Activated CD8-positive, alpha-beta memory T cell treated with anti-CD3 and anti-CD28 coated beads, Interleukin-2, amount 10 ng/mL, durations not matched to agents 7 days and 5 days (primary cell): ENCODE results near the gene CUX1. TPM values are rescaled to one million over a fixed set of nuclear protein-coding genes. Genes with fewer than 3 reads are reported as not detected.

ENCODE experiments used
- ATAC-seq: fragments of 150-1000 bp; cut with Tn5 transposase; one replicate; pipeline ENCODE4 v1.10.0; 2021; ENCODE audit warnings: moderate library complexity
- CTCF ChIA-PET: fragments of 350-600 bp; sonication (Branson Sonifier 250); formaldehyde crosslinking; loops from one replicate; lab custom pipeline; 2021; ENCODE audit warnings: antibody characterized with exemption; lab: Charles Lee
- DNase-seq: peaks from one replicate; pipeline ENCODE4 v3.0.0-alpha.2; 2020
- H3K27ac Mint-ChIP-seq: one replicate; pipeline ENCODE4 v1.8.0; 2021; ENCODE audit warnings: mild to moderate bottlenecking, mixed read lengths
- H3K27me3 Mint-ChIP-seq: one replicate; pipeline ENCODE4 v1.8.0; 2021; ENCODE audit warnings: mixed read lengths
- H3K36me3 Mint-ChIP-seq: one replicate; pipeline ENCODE4 v1.8.0; 2021; ENCODE audit warnings: mild to moderate bottlenecking, mixed read lengths
- H3K4me1 Mint-ChIP-seq: one replicate; pipeline ENCODE4 v1.8.0; 2021; ENCODE audit warnings: mixed read lengths
- H3K4me3 Mint-ChIP-seq: one replicate; pipeline ENCODE4 v1.8.0; 2021; ENCODE audit warnings: mild to moderate bottlenecking, moderate library complexity, mixed read lengths
- H3K9me3 Mint-ChIP-seq: one replicate; pipeline ENCODE4 v1.8.0; 2022; ENCODE audit warnings: low read depth, mixed read lengths
- total RNA-seq, 2 experiments: library from RNA; stranded (reverse); gene quantifications; one replicate each; pipeline ENCODE4 v1.2.3, GENCODE V29; 2021

CUX1 gene
- total RNA-seq, 2 experiments from 2014 or later: 24.0 to 28.7 TPM

DNA sequence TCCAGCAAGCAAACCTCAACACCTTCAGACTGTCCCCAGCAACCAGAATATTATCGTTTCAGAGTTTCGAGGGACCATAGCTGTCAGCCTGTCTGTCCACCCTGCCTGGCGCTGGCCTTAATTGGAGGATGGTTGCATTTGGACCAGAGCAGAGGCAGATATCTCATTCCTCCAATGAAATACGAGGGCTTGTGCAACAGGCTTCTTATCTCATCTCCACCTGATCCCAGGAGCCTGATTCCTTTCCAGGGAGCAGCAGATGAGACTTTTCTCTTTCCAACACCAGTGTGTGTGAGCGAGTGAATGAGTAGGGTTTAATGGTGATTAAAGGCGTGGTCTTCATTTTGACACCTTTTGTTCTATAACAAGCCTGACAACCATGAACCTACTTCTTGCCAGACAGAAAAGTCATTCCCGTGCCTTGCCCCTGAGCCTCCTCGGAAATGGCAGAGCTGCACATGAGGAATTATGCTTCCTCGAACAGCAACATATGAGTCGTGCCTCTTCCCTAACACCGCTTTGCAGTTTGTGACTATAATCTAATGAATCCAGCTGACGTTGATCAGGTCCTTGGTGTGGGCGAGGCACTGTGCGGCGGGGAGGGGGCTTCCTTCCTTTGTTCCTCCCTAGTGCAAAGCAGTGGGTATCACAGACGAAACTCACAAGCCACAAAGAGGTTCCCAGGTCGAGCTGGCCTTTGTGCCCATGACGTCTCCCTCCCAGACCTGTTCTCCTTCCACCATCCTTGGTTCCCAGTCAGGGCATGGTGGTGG, 147.4 kb downstream of the CUX1 start:
- no peaks in the 10 kb centered on the region for H3K4me1 Mint-ChIP-seq
- no peaks in the 10 kb centered on the region for H3K36me3 Mint-ChIP-seq
- H3K4me3 Mint-ChIP-seq: no peak overlapping the region
- H3K27ac Mint-ChIP-seq: no peak overlapping the region
- ATAC-seq (no peak), DNase-seq (no peak)
- H3K27me3 Mint-ChIP-seq: no peaks in the 10 kb centered on the region
- H3K9me3 Mint-ChIP-seq: no peaks in the 10 kb centered on the region
- CTCF ChIA-PET: no interaction called here

- ATAC-seq: no peak
Observed at GRCh38 chr7:101968720-101969466, 151.5 kb downstream of the CUX1 start.

GRCh38 chr7:101969997-101970585, 152.7 kb downstream of the CUX1 start:
- Mint-ChIP-seq H3K4me1 (no peaks in the 10 kb centered on the region), H3K36me3 (no peaks in the 10 kb centered on the region), H3K27me3 (no peaks in the 10 kb centered on the region), H3K4me3 (no peak overlapping the region), H3K27ac (no peak overlapping the region), H3K9me3 (no peaks in the 10 kb centered on the region)
- ATAC-seq: no peak
- CTCF ChIA-PET: no interaction called here
- no peak for DNase-seq

More at GRCh38 chr7:101968720-101969466, 151.5 kb downstream of the CUX1 start:
- DNase-seq: no peak
- Mint-ChIP-seq H3K27ac (no peak overlapping the region), H3K36me3 (no peaks in the 10 kb centered on the region), H3K9me3 (no peaks in the 10 kb centered on the region), H3K4me3 (no peak overlapping the region), H3K4me1 (no peaks in the 10 kb centered on the region), H3K27me3 (no peaks in the 10 kb centered on the region)
- CTCF ChIA-PET: no interaction called here

- no peak overlapping the region for H3K27ac Mint-ChIP-seq
- CTCF ChIA-PET: no interaction called here
- ATAC-seq: no peak
Observed at GRCh38 chr7:101970801-101971200, 153.4 kb downstream of the CUX1 start.

DNA sequence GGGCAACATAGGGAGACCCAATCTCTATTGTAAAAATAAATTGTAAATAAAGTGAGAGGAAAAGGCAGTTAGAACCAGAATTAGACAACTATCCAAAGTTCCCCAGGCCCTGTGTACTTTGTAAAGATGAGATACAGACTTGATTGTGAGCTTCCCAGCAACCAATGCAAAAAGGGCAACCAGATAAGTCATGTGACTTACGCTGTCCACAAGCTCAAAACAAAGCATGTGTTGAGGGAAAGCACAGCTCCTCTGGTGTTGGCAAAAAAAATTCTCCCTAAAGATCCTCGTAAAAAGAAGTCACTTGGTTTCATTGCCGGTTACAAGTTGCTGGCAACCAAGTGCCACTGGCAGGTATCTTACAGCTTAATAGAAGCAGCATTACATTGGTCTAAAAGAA, 154.0 kb downstream of the CUX1 start:
- H3K36me3 Mint-ChIP-seq: no peaks in the 10 kb centered on the region
- no peak overlapping the region for H3K27ac Mint-ChIP-seq
- H3K4me3 Mint-ChIP-seq: no peak overlapping the region
- CTCF ChIA-PET: no interaction called here
- no peaks in the 10 kb centered on the region for H3K4me1 Mint-ChIP-seq
- H3K9me3 Mint-ChIP-seq: no peaks in the 10 kb centered on the region
- H3K27me3 Mint-ChIP-seq: no peaks in the 10 kb centered on the region
- DNase-seq (no peak), ATAC-seq (no peak)

More at GRCh38 chr7:101970801-101971200, 153.4 kb downstream of the CUX1 start:
- no peaks in the 10 kb centered on the region for H3K4me1 Mint-ChIP-seq
- no peaks in the 10 kb centered on the region for H3K36me3 Mint-ChIP-seq
- H3K4me3 Mint-ChIP-seq: no peak overlapping the region
- no peak for DNase-seq
- no peaks in the 10 kb centered on the region for H3K9me3 Mint-ChIP-seq
- no peaks in the 10 kb centered on the region for H3K27me3 Mint-ChIP-seq

GRCh38 chr7:101972627-101973026, 155.2 kb downstream of the CUX1 start:
- no peaks in the 10 kb centered on the region for H3K4me1 Mint-ChIP-seq
- H3K4me3 Mint-ChIP-seq: no peak overlapping the region
- H3K27me3 Mint-ChIP-seq: no peaks in the 10 kb centered on the region
- H3K27ac Mint-ChIP-seq: no peak overlapping the region
- H3K9me3 Mint-ChIP-seq: no peaks in the 10 kb centered on the region
- H3K36me3 Mint-ChIP-seq: no peaks in the 10 kb centered on the region
- CTCF ChIA-PET: no interaction called here
- no peak for DNase-seq
- no peak for ATAC-seq

DNA sequence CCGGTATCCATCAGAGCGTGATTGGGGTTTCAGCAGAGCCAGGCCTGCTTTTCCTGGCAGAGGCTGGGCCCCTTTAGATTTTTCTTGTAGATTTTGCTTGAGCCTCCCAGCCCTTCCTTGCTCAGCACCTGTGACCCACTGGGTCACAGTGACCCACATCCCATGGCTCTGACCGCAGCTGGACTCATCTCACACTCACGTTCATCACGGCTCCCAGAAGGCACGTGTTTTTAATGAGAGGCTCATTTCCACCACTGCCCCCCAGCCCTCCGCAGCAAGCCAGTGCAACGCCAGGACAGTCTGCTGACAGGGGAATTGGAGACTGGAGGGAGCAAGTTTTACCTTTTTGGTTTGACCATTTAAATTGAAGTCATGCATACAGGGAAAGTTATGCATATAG, 155.7 kb downstream of the CUX1 start:
- no peak for ATAC-seq
- no peak for DNase-seq
- Mint-ChIP-seq H3K27ac (no peak overlapping the region), H3K36me3 (no peaks in the 10 kb centered on the region), H3K4me3 (no peak overlapping the region), H3K27me3 (no peaks in the 10 kb centered on the region), H3K4me1 (no peaks in the 10 kb centered on the region), H3K9me3 (no peaks in the 10 kb centered on the region)
- CTCF ChIA-PET: no interaction called here

GRCh38 chr7:101974393-101974792, 157.0 kb downstream of the CUX1 start:
- H3K36me3 Mint-ChIP-seq: no peaks in the 10 kb centered on the region
- no peak overlapping the region for H3K27ac Mint-ChIP-seq
- H3K9me3 Mint-ChIP-seq: no peaks in the 10 kb centered on the region
- no peak overlapping the region for H3K4me3 Mint-ChIP-seq
- CTCF ChIA-PET: no interaction called here
- no peaks in the 10 kb centered on the region for H3K27me3 Mint-ChIP-seq
- ATAC-seq: no peak
- H3K4me1 Mint-ChIP-seq: no peaks in the 10 kb centered on the region
- no peak for DNase-seq

- CTCF ChIA-PET: no interaction called here
- ATAC-seq (no peak), DNase-seq (no peak)
- Mint-ChIP-seq H3K4me1 (no peaks in the 10 kb centered on the region), H3K27me3 (no peaks in the 10 kb centered on the region), H3K36me3 (no peaks in the 10 kb centered on the region), H3K27ac (no peak overlapping the region), H3K9me3 (no peaks in the 10 kb centered on the region), H3K4me3 (no peak overlapping the region)
Observed at GRCh38 chr7:101975046-101975445, 157.6 kb downstream of the CUX1 start.

GRCh38 chr7:101976411-101976810, 159.0 kb downstream of the CUX1 start:
- Mint-ChIP-seq H3K27ac (no peak overlapping the region), H3K27me3 (no peaks in the 10 kb centered on the region)

DNA sequence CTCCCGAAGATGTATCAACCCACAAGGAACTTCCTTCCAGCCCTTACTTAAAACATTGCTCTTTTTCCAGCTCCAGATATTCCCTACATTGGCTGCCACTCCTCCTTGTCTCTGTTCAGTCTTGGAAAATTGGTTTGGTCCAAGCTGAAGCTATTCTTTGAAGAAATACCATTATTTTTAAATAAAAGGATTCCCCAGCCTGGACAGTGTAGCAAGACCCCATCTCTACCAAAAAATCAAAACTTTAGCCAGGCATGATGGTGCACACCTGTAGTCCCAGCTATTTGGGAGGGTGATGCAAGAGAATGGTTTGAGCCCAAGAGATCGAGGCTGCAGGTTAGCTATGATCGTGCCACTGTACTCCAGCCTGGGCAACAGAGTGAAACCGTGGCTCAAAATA, 159.8 kb downstream of the CUX1 start:
- no peak overlapping the region for H3K27ac Mint-ChIP-seq
- no peak for ATAC-seq
- no peaks in the 10 kb centered on the region for H3K36me3 Mint-ChIP-seq
- DNase-seq: no peak
- no peaks in the 10 kb centered on the region for H3K27me3 Mint-ChIP-seq
- peaks cover 3% of the 10 kb centered on the region for H3K4me1 Mint-ChIP-seq
- CTCF ChIA-PET: no interaction called here
- H3K9me3 Mint-ChIP-seq: no peaks in the 10 kb centered on the region
- H3K4me3 Mint-ChIP-seq: no peak overlapping the region

More at GRCh38 chr7:101976411-101976810, 159.0 kb downstream of the CUX1 start:
- no peak overlapping the region for H3K4me3 Mint-ChIP-seq
- CTCF ChIA-PET: interaction anchor here (0.6 kb wide), 1 partner anchor 260 kb away, joined by 3 read pairs; no protein-coding TSS in a partner anchor
- H3K9me3 Mint-ChIP-seq: no peaks in the 10 kb centered on the region
- ATAC-seq (no peak), DNase-seq (no peak)
- no peaks in the 10 kb centered on the region for H3K4me1 Mint-ChIP-seq
- no peaks in the 10 kb centered on the region for H3K36me3 Mint-ChIP-seq

- peaks cover 4% of the 10 kb centered on the region for H3K36me3 Mint-ChIP-seq
- H3K4me1 Mint-ChIP-seq: peaks cover 3% of the 10 kb centered on the region
- no peak for ATAC-seq
- H3K9me3 Mint-ChIP-seq: no peaks in the 10 kb centered on the region
- no peak overlapping the region for H3K27ac Mint-ChIP-seq
- CTCF ChIA-PET: no interaction called here
- H3K4me3 Mint-ChIP-seq: no peak overlapping the region
- no peak for DNase-seq
- H3K27me3 Mint-ChIP-seq: no peaks in the 10 kb centered on the region
Observed at GRCh38 chr7:101978683-101979082, 161.3 kb downstream of the CUX1 start.

DNA sequence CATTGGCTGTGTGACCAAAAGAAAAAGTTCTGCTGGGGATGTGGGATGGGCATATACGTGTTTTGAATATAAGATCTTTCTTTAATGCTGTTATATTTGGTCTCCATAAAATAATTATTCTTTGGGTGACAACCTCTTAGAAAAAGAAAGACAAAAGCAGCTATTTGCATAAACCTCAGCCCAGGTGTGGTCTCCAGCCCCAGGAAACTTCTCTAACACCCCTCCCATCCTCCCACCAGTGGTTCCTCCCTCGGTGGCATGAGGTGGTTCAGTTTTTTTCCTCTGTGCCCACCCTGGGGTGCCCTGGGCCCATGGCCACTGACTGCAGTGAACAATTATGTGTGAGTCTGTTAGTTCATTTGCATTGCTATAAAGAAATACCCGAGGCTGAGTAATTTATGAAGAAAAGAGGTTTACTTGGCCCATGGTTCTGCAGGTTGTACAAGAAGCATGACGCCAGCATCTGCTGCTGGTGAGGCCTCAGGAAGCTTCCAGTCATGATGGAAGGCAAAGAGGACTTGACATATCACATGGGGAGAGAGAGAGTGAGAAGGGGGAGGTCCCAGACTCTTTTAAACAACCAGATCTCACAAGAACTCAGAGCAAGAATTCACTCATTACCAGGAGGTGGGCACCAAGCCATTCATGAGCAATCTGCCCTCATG, 165.9 kb downstream of the CUX1 start:
- CTCF ChIA-PET: no interaction called here
- Mint-ChIP-seq H3K4me3 (no peak overlapping the region), H3K4me1 (peaks cover 3% of the 10 kb centered on the region), H3K27me3 (no peaks in the 10 kb centered on the region), H3K27ac (no peak overlapping the region), H3K36me3 (peaks cover 4% of the 10 kb centered on the region), H3K9me3 (no peaks in the 10 kb centered on the region)
- ATAC-seq (no peak), DNase-seq (no peak)
